Naive thymus-derived CD8-positive, alpha-beta T cell (primary cell): ENCODE results near the gene PAXX. TPM values are rescaled to one million over a fixed set of nuclear protein-coding genes. Genes with fewer than 3 reads are reported as not detected.

ENCODE experiments used
- ATAC-seq, 2 donors: fragments of 150-1000 bp; cut with Tn5 transposase in 1 of 2; sonication (Bioruptor Pico), chemical (Tn5 transposase) in 1 of 2; 1 replicate in 1 of 2; 2 replicates in 1 of 2; pipeline ENCODE4 v1.10.0; 2021; ENCODE audit warnings: mild to moderate bottlenecking in 2 of 2, moderate library complexity in 2 of 2
- POLR2A ChIA-PET: fragments of 350-600 bp; sonication (Branson Sonifier 250); formaldehyde crosslinking; loops from one replicate; lab custom pipeline; 2021; ENCODE audit warnings: antibody characterized with exemption; lab: Charles Lee
- DNase-seq, 10 donors: peaks; one replicate each; pipeline versions ENCODE4 v3.0.0 to v3.0.0-alpha.2; 2020 to 2022
- H3K27ac Mint-ChIP-seq, 10 donors: one replicate each; pipeline ENCODE4 v1.8.0; 2020 to 2022; ENCODE audit warnings: mild to moderate bottlenecking in 10 of 10, mixed read lengths in 10 of 10, moderate library complexity in 4 of 10, inconsistent platforms in 1 of 10
- H3K27me3 Mint-ChIP-seq, 5 donors: one replicate each; pipeline ENCODE4 v1.8.0; 2021 to 2022; ENCODE audit warnings: mixed read lengths in 5 of 5
- H3K36me3 Mint-ChIP-seq, 3 donors: one replicate each; pipeline ENCODE4 v1.8.0; 2020 to 2022; ENCODE audit warnings: mixed read lengths in 3 of 3, mild to moderate bottlenecking in 2 of 3, inconsistent platforms in 1 of 3
- H3K4me1 Mint-ChIP-seq, 4 donors: one replicate each; pipeline ENCODE4 v1.8.0; 2021 to 2022; ENCODE audit warnings: mixed read lengths in 4 of 4
- H3K4me3 Mint-ChIP-seq, 10 donors: one replicate each; pipeline ENCODE4 v1.8.0; 2020 to 2022; ENCODE audit warnings: mild to moderate bottlenecking in 10 of 10, mixed read lengths in 10 of 10, moderate library complexity in 6 of 10, inconsistent platforms in 1 of 10
- H3K9me3 Mint-ChIP-seq, 9 donors: one replicate each; pipeline ENCODE4 v1.8.0; 2020 to 2022; ENCODE audit warnings: mixed read lengths in 9 of 9, mild to moderate bottlenecking in 3 of 9, inconsistent platforms in 1 of 9, moderate library complexity in 1 of 9
- polyA plus RNA-seq, 3 donors: library from polyadenylated mRNA; unstranded; fragments of 300-500 nt; fragmentation: Illumina TruSeq; gene quantifications; one replicate each; pipeline ENCODE4 v1.2.3, GENCODE V29; 2021
- total RNA-seq, 8 experiments: library from RNA in 2 of 8; stranded (reverse) in 2 of 8; gene quantifications; one replicate each; pipeline ENCODE4 v1.2.3 and lab custom pipeline; 2021 to 2026

Gene PAXX
- total and polyA plus RNA-seq, 5 experiments from 2014 or later: 104 to 137 (median 119) TPM

- Mint-ChIP-seq H3K36me3 (peaks cover 0 to 5% (median 2%) of the 10 kb centered on the region in 3 donors), H3K27me3 (peaks cover 0 to 11% (median 0%) of the 10 kb centered on the region in 5 donors), H3K9me3 (no peaks in the 10 kb centered on the region), H3K27ac (peak overlapping the region in 7 of 10 donors; percentile 11 to 87 (median 74)), H3K4me3 (peak overlapping the region; percentile 56 to 91 (median 84)), H3K4me1 (peaks cover 7 to 29% (median 23%) of the 10 kb centered on the region in 4 donors)
- POLR2A ChIA-PET: interaction anchor here (4.1 to 9.3 kb wide), 2 partner anchors 14 to 43 kb away, joined by 45 to 113 read pairs; partner anchors contain the start of genes C8G, FBXW5 and PTGDS
- DNase-seq (no peak), ATAC-seq (no peak)
These were observed 1.8 kb upstream of the PAXX start for GRCh38 chr9:136990242-136990911.

- peaks cover 0 to 5% (median 2%) of the 10 kb centered on the region in 3 donors for H3K36me3 Mint-ChIP-seq
- POLR2A ChIA-PET: interaction anchor here (0.6 to 9.3 kb wide), 21 partner anchors 9 to 248 kb away, joined by 3 to 113 read pairs (median 5); partner anchors contain the start of genes ABCA2, AJM1, C8G and EDF1
- peak overlapping the region; percentile 78 to 96 (median 92) for H3K27ac Mint-ChIP-seq
- H3K27me3 Mint-ChIP-seq: peaks cover 0 to 4% (median 0%) of the 10 kb centered on the region in 5 donors
- H3K4me1 Mint-ChIP-seq: peaks cover 10 to 48% (median 39%) of the 10 kb centered on the region in 4 donors
- H3K4me3 Mint-ChIP-seq: peak overlapping the region; percentile 84 to 93 (median 88)
- DNase-seq (peak in 1 of 10 donors; percentile 59), ATAC-seq (no peak)
- H3K9me3 Mint-ChIP-seq: no peaks in the 10 kb centered on the region
These were observed 672 bp downstream of the PAXX start for GRCh38 chr9:136992819-136993369.

- POLR2A ChIA-PET: interaction anchor here (0.6 to 9.3 kb wide), 7 partner anchors 7 to 514 kb away, joined by 4 to 113 read pairs (median 10); partner anchors contain the start of genes AJM1, C8G, FBXW5 and PTGDS
- Mint-ChIP-seq H3K27ac (peak overlapping the region in 5 of 10 donors; percentile 64 to 96 (median 91)), H3K36me3 (peaks cover 0 to 5% (median 2%) of the 10 kb centered on the region in 3 donors), H3K4me1 (peaks cover 17 to 54% (median 50%) of the 10 kb centered on the region in 4 donors), H3K27me3 (no peaks in the 10 kb centered on the region), H3K9me3 (no peaks in the 10 kb centered on the region), H3K4me3 (peak overlapping the region; percentile 42 to 93 (median 88))
- DNase-seq (no peak), ATAC-seq (no peak)
These were observed 2.1 kb downstream of the PAXX start for GRCh38 chr9:136994180-136994887.

GRCh38 chr9:136994888-136995230 is 2.6 kb downstream of the PAXX start:
- H3K27ac Mint-ChIP-seq: peak overlapping the region in 1 of 10 donors; percentile 70
- DNase-seq: no peak
- POLR2A ChIA-PET: interaction anchor here (1.6 to 9.3 kb wide), 3 partner anchors 40 to 48 kb away, joined by 4 to 113 read pairs (median 16); partner anchors contain the start of genes C8G and FBXW5
- ATAC-seq: no peak
- H3K4me3 Mint-ChIP-seq: peak overlapping the region in 1 of 10 donors; percentile 43
- H3K4me1 Mint-ChIP-seq: peaks cover 17 to 55% (median 54%) of the 10 kb centered on the region in 4 donors
- H3K27me3 Mint-ChIP-seq: no peaks in the 10 kb centered on the region
- peaks cover 0 to 5% (median 2%) of the 10 kb centered on the region in 3 donors for H3K36me3 Mint-ChIP-seq
- H3K9me3 Mint-ChIP-seq: no peaks in the 10 kb centered on the region

- H3K27ac Mint-ChIP-seq: peak overlapping the region in 3 of 10 donors; percentile 24 to 48 (median 36)
- H3K4me1 Mint-ChIP-seq: peaks cover 21 to 60% (median 58%) of the 10 kb centered on the region in 4 donors
These were observed 3.1 kb downstream of the PAXX start for GRCh38 chr9:136995362-136995761.

GRCh38 chr9:136995772-136996311 is 3.6 kb downstream of the PAXX start:
- Mint-ChIP-seq H3K27ac (peak overlapping the region; percentile 69 to 98 (median 90)), H3K4me3 (peak overlapping the region; percentile 60 to 87 (median 77)), H3K27me3 (no peaks in the 10 kb centered on the region), H3K36me3 (peaks cover 0 to 5% (median 2%) of the 10 kb centered on the region in 3 donors), H3K9me3 (no peaks in the 10 kb centered on the region), H3K4me1 (peaks cover 20 to 63% (median 59%) of the 10 kb centered on the region in 4 donors)
- POLR2A ChIA-PET: interaction anchor here (1.0 to 9.3 kb wide), 17 partner anchors 8 to 205 kb away, joined by 3 to 113 read pairs (median 4); partner anchors contain the start of genes C8G, CCDC183, FBXW5 and FUT7
- ATAC-seq: no peak
- DNase-seq: no peak

More at GRCh38 chr9:136995362-136995761, 3.1 kb downstream of the PAXX start:
- Mint-ChIP-seq H3K36me3 (peaks cover 0 to 5% (median 2%) of the 10 kb centered on the region in 3 donors), H3K4me3 (peak overlapping the region in 4 of 10 donors; percentile 30 to 56 (median 45)), H3K9me3 (no peaks in the 10 kb centered on the region), H3K27me3 (no peaks in the 10 kb centered on the region)
- POLR2A ChIA-PET: interaction anchor here (1.0 to 9.3 kb wide), 13 partner anchors 10 to 205 kb away, joined by 3 to 113 read pairs (median 5); partner anchors contain the start of genes C8G, CCDC183, FBXW5 and FUT7
- DNase-seq (no peak), ATAC-seq (no peak)

- DNase-seq (peak; percentile 27 to 77 (median 54)), ATAC-seq (peak; percentile 26 to 36)
- peak within 1 kb of the TSS; percentile 69 to 98 (median 90) for H3K27ac Mint-ChIP-seq
- no peaks in the 10 kb centered on the region for H3K27me3 Mint-ChIP-seq
- peaks cover 0 to 5% (median 2%) of the 10 kb centered on the region in 3 donors for H3K36me3 Mint-ChIP-seq
- H3K9me3 Mint-ChIP-seq: no peaks in the 10 kb centered on the region
- POLR2A ChIA-PET: interaction anchor here (0.6 to 9.3 kb wide), 21 partner anchors 9 to 525 kb away, joined by 3 to 113 read pairs (median 4); partner anchors contain the start of genes C8G, CCDC183, FBXW5 and FUT7
- H3K4me1 Mint-ChIP-seq: peaks cover 18 to 55% (median 52%) of the 10 kb centered on the region in 4 donors
- H3K4me3 Mint-ChIP-seq: peak within 1 kb of the TSS; percentile 67 to 88 (median 78)
These were observed 4.4 kb downstream of the PAXX start, which contains the start of gene CLIC3 for GRCh38 chr9:136996361-136997292. Gene CLIC3, minus strand, starts transcription at chr9:136996568. Its CDS starts 25 bp downstream, at chr9:136996543.

GRCh38 chr9:136997371-136997770 is 5.1 kb downstream of the PAXX start:
- POLR2A ChIA-PET: interaction anchor here (0.6 to 9.3 kb wide), 11 partner anchors 9 to 526 kb away, joined by 3 to 113 read pairs (median 3); partner anchors contain the start of genes C8G and FBXW5
- DNase-seq (no peak), ATAC-seq (no peak)
- H3K36me3 Mint-ChIP-seq: peaks cover 0 to 5% (median 2%) of the 10 kb centered on the region in 3 donors
- H3K9me3 Mint-ChIP-seq: no peaks in the 10 kb centered on the region
- peaks cover 17 to 54% (median 51%) of the 10 kb centered on the region in 4 donors for H3K4me1 Mint-ChIP-seq
- peak overlapping the region; percentile 81 to 98 (median 90) for H3K27ac Mint-ChIP-seq
- no peaks in the 10 kb centered on the region for H3K27me3 Mint-ChIP-seq
- H3K4me3 Mint-ChIP-seq: peak overlapping the region; percentile 59 to 88 (median 80)

GRCh38 chr9:136997830-136998234 is 5.6 kb downstream of the PAXX start:
- peak overlapping the region; percentile 59 to 88 (median 80) for H3K4me3 Mint-ChIP-seq
- H3K27me3 Mint-ChIP-seq: no peaks in the 10 kb centered on the region
- DNase-seq: peak in 1 of 10 donors; percentile 54
- ATAC-seq: no peak
- peak overlapping the region; percentile 81 to 98 (median 90) for H3K27ac Mint-ChIP-seq
- POLR2A ChIA-PET: interaction anchor here (0.6 to 9.3 kb wide), 5 partner anchors 21 to 355 kb away, joined by 3 to 113 read pairs (median 3); partner anchors contain the start of genes C8G and FBXW5
- no peaks in the 10 kb centered on the region for H3K9me3 Mint-ChIP-seq
- peaks cover 17 to 51% (median 48%) of the 10 kb centered on the region in 4 donors for H3K4me1 Mint-ChIP-seq
- peaks cover 0 to 5% (median 2%) of the 10 kb centered on the region in 3 donors for H3K36me3 Mint-ChIP-seq

- POLR2A ChIA-PET: interaction anchor here (0.6 to 2.6 kb wide), 10 partner anchors 7 to 240 kb away, joined by 3 to 8 read pairs (median 4); partner anchors contain the start of genes PAXX and TUBB4B
- ATAC-seq (peak; percentile 9 to 40), DNase-seq (peak in 2 of 10 donors; percentile 26 to 53)
- H3K36me3 Mint-ChIP-seq: no peaks in the 10 kb centered on the region
- peaks cover 23 to 43% (median 41%) of the 10 kb centered on the region in 4 donors for H3K4me1 Mint-ChIP-seq
- no peaks in the 10 kb centered on the region for H3K27me3 Mint-ChIP-seq
- H3K9me3 Mint-ChIP-seq: no peaks in the 10 kb centered on the region
- peak overlapping the region; percentile 38 to 90 (median 76) for H3K27ac Mint-ChIP-seq
- peak overlapping the region in 9 of 10 donors; percentile 0 to 78 (median 58) for H3K4me3 Mint-ChIP-seq
These were observed 8.1 kb downstream of the PAXX start for GRCh38 chr9:137000177-137000930.
